ENCODE results near the gene PDE8A.
"Not testable (repeated sequence)": the region's sequence is repeated elsewhere in the genome, so short reads cannot be mapped to it uniquely, and the experiment has no call there.

The PDE8A gene

GRCh38 chr15:85142312-85142711, 160.7 kb downstream of the PDE8A start:
- DNase-seq: no peak

- no peak for DNase-seq
These were observed 167.9 kb downstream of the PDE8A start for GRCh38 chr15:85149465-85150129.

- DNase-seq: no peak
These were observed 168.4 kb downstream of the PDE8A start for GRCh38 chr15:85150130-85150480.

- DNase-seq: no peak
These were observed 169.5 kb downstream of the PDE8A start for GRCh38 chr15:85151145-85151544.

- no peak for DNase-seq
These were observed 170.2 kb downstream of the PDE8A start for GRCh38 chr15:85151861-85152260.

- DNase-seq: no peak
These were observed 172.4 kb downstream of the PDE8A start for GRCh38 chr15:85154061-85154460.

- no peak for DNase-seq
These were observed 173.7 kb downstream of the PDE8A start for GRCh38 chr15:85155360-85155759.

- DNase-seq: no peak
These were observed 174.2 kb downstream of the PDE8A start for GRCh38 chr15:85155857-85156256.

GRCh38 chr15:85157344-85157743, 175.7 kb downstream of the PDE8A start:
- no peak for DNase-seq

GRCh38 chr15:85162237-85162636, 180.6 kb downstream of the PDE8A start:
- no peak for DNase-seq

GRCh38 chr15:85164841-85165466, 183.3 kb downstream of the PDE8A start:
- no peak for DNase-seq

GRCh38 chr15:85167568-85167967, 185.9 kb downstream of the PDE8A start:
- DNase-seq: no peak

- peak; percentile 50 for DNase-seq
These were observed 187.1 kb downstream of the PDE8A start for GRCh38 chr15:85168642-85169173.

GRCh38 chr15:85171736-85172135, 190.1 kb downstream of the PDE8A start:
- DNase-seq: no peak

GRCh38 chr15:85172846-85173490, 191.3 kb downstream of the PDE8A start:
- DNase-seq: no peak

GRCh38 chr15:85173630-85174029, 192.0 kb downstream of the PDE8A start:
- DNase-seq: not testable (repeated sequence)

GRCh38 chr15:85174521-85174920, 192.9 kb downstream of the PDE8A start:
- no peak for DNase-seq

GRCh38 chr15:85177042-85177515, 195.4 kb downstream of the PDE8A start:
- not testable (repeated sequence) for DNase-seq

- DNase-seq: no peak
These were observed 196.7 kb downstream of the PDE8A start for GRCh38 chr15:85178308-85178707.

GRCh38 chr15:85179700-85180099, 198.0 kb downstream of the PDE8A start:
- no peak for DNase-seq

GRCh38 chr15:85185350-85185749, 203.7 kb downstream of the PDE8A start:
- DNase-seq: not testable (repeated sequence)

- not testable (repeated sequence) for DNase-seq
These were observed 206.5 kb downstream of the PDE8A start for GRCh38 chr15:85188171-85188577.
